ENCODE measurements around the gene KRT78. TPM values are rescaled to one million over a fixed set of nuclear protein-coding genes. Genes with fewer than 3 reads are reported as not detected.

Gene KRT78
- total RNA-seq, 4 donors from 2014 or later: 1.9 TPM; not detected in 3

GRCh38 chr12:52813885-52814709, 34.7 kb downstream of the KRT78 start, which contains the start of gene KRT4:
KRT4 (minus strand) TSS chr12:52814116; CDS start chr12:52814058, 58 bp downstream.
- ATAC-seq (ENCODE audit: low FRiP score) (no peak), DNase-seq (ENCODE audit: low spot score) (no peak)
- no peak for TF ChIP-seq CTCF (IDR thresholded peaks at IDR 0.05)

- ATAC-seq (ENCODE audit: low FRiP score) (no peak), DNase-seq (ENCODE audit: low spot score) (no peak)
- TF ChIP-seq CTCF (IDR thresholded peaks at IDR 0.05): no peak
Observed at GRCh38 chr12:52813203-52813819, 35.5 kb downstream of the KRT78 start.

GRCh38 chr12:52812749-52813148, 36.0 kb downstream of the KRT78 start:
- TF ChIP-seq CTCF (IDR thresholded peaks at IDR 0.05): no peak
- DNase-seq (ENCODE audit: low spot score) (no peak), ATAC-seq (ENCODE audit: low FRiP score) (no peak)

- ATAC-seq (ENCODE audit: low FRiP score): no peak
- TF ChIP-seq CTCF (IDR thresholded peaks at IDR 0.05): no peak
- no peak for DNase-seq (ENCODE audit: low spot score)
Observed at GRCh38 chr12:52812073-52812400, 36.8 kb downstream of the KRT78 start.

- no peak for TF ChIP-seq CTCF (IDR thresholded peaks at IDR 0.05)
- no peak for DNase-seq (ENCODE audit: low spot score)
- ATAC-seq (ENCODE audit: low FRiP score): no peak
Observed at GRCh38 chr12:52811191-52812072, 37.4 kb downstream of the KRT78 start.

- DNase-seq (ENCODE audit: low spot score): no peak
- TF ChIP-seq CTCF (IDR thresholded peaks at IDR 0.05): no peak
Observed at GRCh38 chr12:52810554-52810953, 38.2 kb downstream of the KRT78 start.

More at GRCh38 chr12:52810554-52810953, 38.2 kb downstream of the KRT78 start:
- ATAC-seq (ENCODE audit: low FRiP score): no peak

All from omental fat pad (tissue), 4 donors.